Ovary (tissue), 9 donors: ENCODE measurements around the gene DNAH17. TPM values are rescaled to one million over a fixed set of nuclear protein-coding genes. Genes with fewer than 3 reads are reported as not detected.

Source experiments
- DNase-seq, 5 donors: peaks; one replicate each; pipeline ENCODE4 v3.0.0-alpha.2; 2019 to 2020
- H3K27ac ChIP-seq, 2 donors: fragments of 200-600 bp; one replicate each; pipeline versions ENCODE4 v1.5.1 to v1.8.0; 2019 to 2022
- H3K27me3 ChIP-seq: fragments of 200-600 bp; one replicate; pipeline ENCODE4 v1.8.0; 2022
- H3K36me3 ChIP-seq: fragments of 200-600 bp; sonication (generic); one replicate; pipeline ENCODE4 v1.5.1; 2019
- H3K4me1 ChIP-seq: one replicate; pipeline ENCODE4 v1.8.1; 2013; ENCODE audit warnings: mild to moderate bottlenecking, moderate library complexity; ENCODE audit not compliant: insufficient read depth
- H3K4me3 ChIP-seq: fragments of 200-600 bp; sonication (generic); one replicate; pipeline ENCODE4 v1.5.1; 2017
- H3K9me3 ChIP-seq, 2 donors: fragments of 200-600 bp in 1 of 2; sonication (generic) in 1 of 2; one replicate each; pipeline versions ENCODE4 v1.5.1 to v1.8.1; 2013 to 2019; ENCODE audit warnings: mild to moderate bottlenecking in 1 of 2, moderate library complexity in 1 of 2
- CTCF ChIP-seq, 3 donors: fragments of 450-650 bp in 2 of 3; fragments of 200-600 bp in 1 of 3; IDR thresholded peaks; one replicate each; pipeline versions ENCODE4 v1.5.1 to v1.8.0; 2016 to 2022; ENCODE audit warnings: antibody characterized with exemption in 3 of 3, mild to moderate bottlenecking in 1 of 3
- EP300 ChIP-seq: sonication (generic); formaldehyde crosslinking; IDR thresholded peaks from one replicate; pipeline ENCODE4 v1.6.1; 2017; ENCODE audit warnings: antibody characterized with exemption
- POLR2A ChIP-seq: fragments of 450-650 bp; IDR thresholded peaks from one replicate; pipeline ENCODE4 v1.6.1; 2017; ENCODE audit warnings: antibody characterized with exemption, mild to moderate bottlenecking, moderate library complexity
- WGBS, 3 donors: extraction: QIAGEN DNeasy Blood & Tissue Kit in 1 of 3; methylation state at CpG; one replicate each; pipeline versions ENCODE4 v1.1.5 to v1.1.7; 2013 to 2017; 5-methylcytosine and 5-hydroxymethylcytosine counted together
- intact Hi-C, 4 donors: fragments of 100-400 bp; cut with DNase I; formaldehyde crosslinking; loops; one replicate each; pipeline versions ENCODE4 v1.11.0 to v1.15.1; 2022 to 2023
- polyA plus RNA-seq, 2 donors: library from polyadenylated mRNA; stranded (reverse); fragments of 200-250 nt in 1 of 2; fragments of 350-450 nt in 1 of 2; fragmentation: Illumina TruSeq in 1 of 2; extraction: RNeasy Lipid Tissue Mini Kit (QIAGEN cat#74804) in 1 of 2; gene quantifications; one replicate each; pipeline ENCODE4 v1.2.3, GENCODE V29; 2013 to 2014
- total RNA-seq, 7 donors: library from RNA; depleted of rRNA in 2 of 7; stranded (reverse); fragments of >200 nt in 2 of 7; fragmentation: NEBNext Ultra II Directional in 3 of 7; extraction: Animal tissue kit (Norgen Biotek cat#: 25700) in 3 of 7; gene quantifications; one replicate each; pipeline versions ENCODE4 v1.1.0 to v1.2.4, GENCODE V29; 2016 to 2023
- donor health status: DM: no; HTN: no; CAD: no; lungs with moderate emphysema.
- donor health status: DM: no; HTN: no; CAD: no.
- donor health status: Bipolar disorder and iron deficiency.
- donor health status: DM: yes; HTN: yes; CAD: no.
- donor health status: DM: no; HTN: no; CAD: no.
- donor health status: DM: yes; HTN: yes; CAD: no.

DNAH17 gene
- total and polyA plus RNA-seq, 9 donors = 0.07 to 0.25 (median 0.12) TPM; not detected in 6

GRCh38 chr17:78559749-78560368, 17.3 kb downstream of the DNAH17 start:
- Histone ChIP-seq H3K36me3 (no peaks in the 10 kb centered on the region), H3K27me3 (no peaks in the 10 kb centered on the region), H3K9me3 (no peaks in the 10 kb centered on the region), H3K27ac (no peak overlapping the region), H3K4me1 (no peaks in the 10 kb centered on the region), H3K4me3 (no peak overlapping the region)
- WGBS, 3 donors = 49 to 55% (median 52%) methylated on average over 17 of the region's 17 CpGs
- no peak for TF ChIP-seq CTCF (IDR thresholded peaks at IDR 0.05)
- no peak for TF ChIP-seq EP300
- TF ChIP-seq POLR2A = no peak
- intact Hi-C loops = no loop called here
- DNase-seq = no peak

- H3K4me3 ChIP-seq = no peak overlapping the region
- WGBS, 3 donors = 72 to 80% (median 75%) methylated on average over 5 of the region's 5 CpGs
- H3K9me3 ChIP-seq = no peaks in the 10 kb centered on the region
- H3K36me3 ChIP-seq = no peaks in the 10 kb centered on the region
- intact Hi-C loops = no loop called here
- DNase-seq = no peak
- no peaks in the 10 kb centered on the region for H3K27me3 ChIP-seq
- TF ChIP-seq CTCF (IDR thresholded peaks at IDR 0.05) (no peak), EP300 (no peak), POLR2A (no peak)
- no peak overlapping the region for H3K27ac ChIP-seq
- no peaks in the 10 kb centered on the region for H3K4me1 ChIP-seq
Observed at GRCh38 chr17:78558989-78559388, 18.2 kb downstream of the DNAH17 start.

- H3K9me3 ChIP-seq = no peaks in the 10 kb centered on the region
- WGBS, 3 donors = 74 to 85% (median 78%) methylated on average over 10 of the region's 10 CpGs
- H3K4me3 ChIP-seq = no peak overlapping the region
- no peak for TF ChIP-seq EP300
- no peak for TF ChIP-seq POLR2A
- TF ChIP-seq CTCF (IDR thresholded peaks at IDR 0.05) = no peak
- H3K36me3 ChIP-seq = no peaks in the 10 kb centered on the region
- no peaks in the 10 kb centered on the region for H3K27me3 ChIP-seq
- no peak overlapping the region for H3K27ac ChIP-seq
- H3K4me1 ChIP-seq = no peaks in the 10 kb centered on the region
- intact Hi-C loops = no loop called here
- no peak for DNase-seq
Observed at GRCh38 chr17:78558181-78558850, 18.9 kb downstream of the DNAH17 start.

- intact Hi-C loops = loop anchor here in 1 of 4 donors (2.0 kb wide), 1 partner anchor 55 kb away; no protein-coding TSS in a partner anchor
- WGBS, 3 donors = 9 to 23% (median 22%) methylated on average over 2 of the region's 2 CpGs
- no peak for DNase-seq
Observed at GRCh38 chr17:78557598-78558039, 19.6 kb downstream of the DNAH17 start.

More at GRCh38 chr17:78557598-78558039, 19.6 kb downstream of the DNAH17 start:
- H3K9me3 ChIP-seq = no peaks in the 10 kb centered on the region
- no peak overlapping the region for H3K4me3 ChIP-seq
- H3K27me3 ChIP-seq = no peaks in the 10 kb centered on the region
- H3K27ac ChIP-seq = no peak overlapping the region
- no peak for TF ChIP-seq EP300
- TF ChIP-seq POLR2A = no peak
- TF ChIP-seq CTCF (IDR thresholded peaks at IDR 0.05) = no peak
- H3K36me3 ChIP-seq = no peaks in the 10 kb centered on the region
- no peaks in the 10 kb centered on the region for H3K4me1 ChIP-seq
